Prostate gland (tissue), 2 donors: ENCODE measurements around the gene RABGGTA. TPM values are rescaled to one million over a fixed set of nuclear protein-coding genes. Genes with fewer than 3 reads are reported as not detected.

Experiments used
- DNase-seq: peaks from one replicate; pipeline ENCODE4 v3.0.0-alpha.2; 2019; ENCODE audit warnings: low spot score
- H3K27ac ChIP-seq, 2 donors: fragments of 200-600 bp; sonication (generic); 2 replicates each; pipeline ENCODE4 v1.5.1; 2017 to 2019
- H3K27me3 ChIP-seq: fragments of 200-600 bp; sonication (generic); replicated peaks from 2 replicates; pipeline ENCODE4 v1.5.1; 2019; ENCODE audit not compliant: insufficient read depth
- H3K36me3 ChIP-seq, 2 donors: fragments of 200-600 bp; sonication (generic); 1 replicate in 1 of 2; 2 replicates in 1 of 2; pipeline versions ENCODE4 v1.5.1 to v1.8.1; 2017 to 2019
- H3K4me1 ChIP-seq: fragments of 200-600 bp; sonication (generic); replicated peaks from 2 replicates; pipeline ENCODE4 v1.5.1; 2019
- H3K4me3 ChIP-seq, 2 donors: fragments of 200-600 bp; sonication (generic); 2 replicates each; pipeline ENCODE4 v1.5.1; 2017 to 2019
- H3K9me3 ChIP-seq: fragments of 200-600 bp; sonication (generic); 2 replicates; pipeline ENCODE4 v1.5.1; 2017
- POLR2A ChIP-seq: fragments of 450-650 bp; IDR thresholded peaks from one replicate; pipeline ENCODE4 v1.6.1; 2016; ENCODE audit warnings: antibody characterized with exemption, mild to moderate bottlenecking
- POLR2AphosphoS5 ChIP-seq: sonication (generic); formaldehyde crosslinking; IDR thresholded peaks from one replicate; pipeline ENCODE4 v1.6.1; 2017; ENCODE audit warnings: antibody characterized with exemption
- WGBS: methylation state at CpG from one replicate; pipeline ENCODE4 v1.1.5; 2018; 5-methylcytosine and 5-hydroxymethylcytosine counted together
- intact Hi-C: fragments of 100-400 bp; cut with DNase I; formaldehyde crosslinking; loops from one replicate; pipeline ENCODE4 v1.14.2; 2022
- total RNA-seq, 2 donors: library from RNA; depleted of rRNA; stranded (reverse); fragments of >200 nt; gene quantifications; one replicate each; pipeline ENCODE4 v1.1.0, GENCODE V29; 2016
- TF ChIP-seq, protein P1 (sequence below), 4 experiments: fragments of 200-600 bp in 2 of 4; fragments of 450-650 bp in 2 of 4; sonication (generic) in 2 of 4; IDR thresholded peaks; 1 replicate in 3 of 4; 2 replicates in 1 of 4; pipeline ENCODE4 v1.5.1; 2016 to 2019; ENCODE audit warnings: antibody characterized with exemption in 4 of 4, mild to moderate bottlenecking in 2 of 4, moderate library complexity in 2 of 4

The RABGGTA gene
- total RNA-seq, 2 donors from 2014 or later: 45.5 to 63.5 TPM

DNA sequence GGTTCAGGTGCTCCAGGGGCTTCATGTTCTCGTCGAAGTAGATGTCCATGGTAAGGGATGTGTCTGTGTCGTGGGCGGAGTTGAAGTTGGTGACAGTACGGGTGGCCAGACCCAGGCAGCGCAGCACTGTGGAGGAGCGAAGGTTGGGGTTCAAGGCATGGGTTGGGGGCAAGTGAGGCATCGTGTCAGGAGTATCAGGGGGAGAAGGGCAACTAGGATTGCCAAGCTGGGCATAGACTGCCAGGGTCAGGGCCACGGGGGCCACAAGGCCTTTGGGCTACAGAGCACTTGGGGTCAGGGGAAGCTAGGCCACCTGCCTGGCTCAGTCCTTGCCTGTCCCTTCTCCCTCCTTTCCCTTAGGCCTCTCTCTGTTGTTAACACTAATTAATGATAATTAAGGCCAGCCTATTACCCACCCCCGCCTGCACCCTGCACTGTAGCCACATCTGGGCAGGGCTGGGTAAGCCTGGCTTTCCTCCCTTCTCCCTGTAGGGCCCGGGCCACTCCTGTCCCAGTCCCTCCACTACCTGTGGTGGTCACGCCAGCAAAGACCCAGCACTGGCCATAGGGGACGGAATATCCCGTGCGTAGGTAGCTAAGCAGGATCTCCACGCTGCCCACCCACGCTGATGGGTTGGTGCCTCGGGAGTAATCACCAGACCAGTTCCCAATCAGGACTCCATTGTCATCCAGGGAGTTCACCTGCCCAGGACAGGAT, 12.7 kb downstream of the RABGGTA start:
- intact Hi-C loops: no loop called here
- TF ChIP-seq, protein P1, sequence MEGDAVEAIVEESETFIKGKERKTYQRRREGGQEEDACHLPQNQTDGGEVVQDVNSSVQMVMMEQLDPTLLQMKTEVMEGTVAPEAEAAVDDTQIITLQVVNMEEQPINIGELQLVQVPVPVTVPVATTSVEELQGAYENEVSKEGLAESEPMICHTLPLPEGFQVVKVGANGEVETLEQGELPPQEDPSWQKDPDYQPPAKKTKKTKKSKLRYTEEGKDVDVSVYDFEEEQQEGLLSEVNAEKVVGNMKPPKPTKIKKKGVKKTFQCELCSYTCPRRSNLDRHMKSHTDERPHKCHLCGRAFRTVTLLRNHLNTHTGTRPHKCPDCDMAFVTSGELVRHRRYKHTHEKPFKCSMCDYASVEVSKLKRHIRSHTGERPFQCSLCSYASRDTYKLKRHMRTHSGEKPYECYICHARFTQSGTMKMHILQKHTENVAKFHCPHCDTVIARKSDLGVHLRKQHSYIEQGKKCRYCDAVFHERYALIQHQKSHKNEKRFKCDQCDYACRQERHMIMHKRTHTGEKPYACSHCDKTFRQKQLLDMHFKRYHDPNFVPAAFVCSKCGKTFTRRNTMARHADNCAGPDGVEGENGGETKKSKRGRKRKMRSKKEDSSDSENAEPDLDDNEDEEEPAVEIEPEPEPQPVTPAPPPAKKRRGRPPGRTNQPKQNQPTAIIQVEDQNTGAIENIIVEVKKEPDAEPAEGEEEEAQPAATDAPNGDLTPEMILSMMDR (IDR thresholded peaks at IDR 0.05): no peak
- TF ChIP-seq POLR2AphosphoS5 (no peak), POLR2A (no peak)
- Histone ChIP-seq H3K36me3 (no peaks in the 10 kb centered on the region), H3K9me3 (no peaks in the 10 kb centered on the region), H3K4me1 (no peaks in the 10 kb centered on the region), H3K27ac (peak overlapping the region in 1 of 2 donors; percentile 15), H3K4me3 (no peak overlapping the region), H3K27me3 (no peaks in the 10 kb centered on the region)
- WGBS: 76% methylated on average over 18 of the region's 18 CpGs
- no peak for DNase-seq

DNA sequence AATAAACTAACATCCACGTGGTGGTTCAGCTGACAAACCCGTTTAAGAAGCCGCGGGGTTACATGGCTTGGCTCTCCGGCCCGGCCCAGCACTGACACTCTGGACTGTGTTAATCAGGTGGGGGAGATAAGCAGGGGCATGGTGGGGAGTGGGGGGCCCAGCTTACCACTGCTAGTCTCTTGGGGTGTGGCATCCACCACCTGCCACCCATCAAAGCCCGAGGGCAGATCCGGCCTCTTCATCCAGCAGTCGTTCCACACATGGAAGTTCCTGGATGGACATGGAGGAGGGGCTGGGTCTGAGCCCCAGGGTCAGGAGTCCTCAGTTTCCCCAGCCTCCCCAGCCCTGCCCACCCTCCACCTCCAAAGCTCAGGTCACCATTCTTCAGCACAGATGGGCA, 13.3 kb downstream of the RABGGTA start:
- 88% methylated on average over 9 of the region's 9 CpGs for WGBS
- no peaks in the 10 kb centered on the region for H3K9me3 ChIP-seq
- TF ChIP-seq POLR2A (no peak), POLR2AphosphoS5 (no peak)
- TF ChIP-seq, protein P1 (IDR thresholded peaks at IDR 0.05): no peak
- intact Hi-C loops: no loop called here
- H3K27me3 ChIP-seq: no peaks in the 10 kb centered on the region
- no peak for DNase-seq
- no peak overlapping the region for H3K4me3 ChIP-seq
- no peaks in the 10 kb centered on the region for H3K36me3 ChIP-seq
- H3K4me1 ChIP-seq: no peaks in the 10 kb centered on the region
- no peak overlapping the region for H3K27ac ChIP-seq

DNA sequence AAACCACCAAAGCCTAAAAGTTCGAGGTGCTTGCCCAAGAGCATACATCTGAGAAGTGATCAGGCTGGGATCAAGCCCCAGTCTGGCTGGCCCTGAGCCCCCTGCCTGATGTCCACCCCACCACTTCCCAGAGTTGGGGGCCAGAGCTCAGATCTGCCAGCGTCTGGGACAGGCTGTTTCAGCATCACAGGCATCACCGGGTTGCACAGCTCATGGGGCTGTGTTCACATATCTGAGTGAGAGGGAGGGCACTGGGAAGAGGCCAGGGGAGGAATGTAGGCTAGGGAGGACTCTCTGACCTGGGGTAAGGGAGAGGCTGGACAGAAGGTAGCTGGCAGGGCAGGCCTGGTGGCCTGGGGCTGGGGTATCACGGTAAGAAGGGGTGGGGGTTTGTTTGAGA, 14.4 kb downstream of the RABGGTA start:
- WGBS: 88% methylated on average over 4 of the region's 4 CpGs
- no peak for DNase-seq

DNA sequence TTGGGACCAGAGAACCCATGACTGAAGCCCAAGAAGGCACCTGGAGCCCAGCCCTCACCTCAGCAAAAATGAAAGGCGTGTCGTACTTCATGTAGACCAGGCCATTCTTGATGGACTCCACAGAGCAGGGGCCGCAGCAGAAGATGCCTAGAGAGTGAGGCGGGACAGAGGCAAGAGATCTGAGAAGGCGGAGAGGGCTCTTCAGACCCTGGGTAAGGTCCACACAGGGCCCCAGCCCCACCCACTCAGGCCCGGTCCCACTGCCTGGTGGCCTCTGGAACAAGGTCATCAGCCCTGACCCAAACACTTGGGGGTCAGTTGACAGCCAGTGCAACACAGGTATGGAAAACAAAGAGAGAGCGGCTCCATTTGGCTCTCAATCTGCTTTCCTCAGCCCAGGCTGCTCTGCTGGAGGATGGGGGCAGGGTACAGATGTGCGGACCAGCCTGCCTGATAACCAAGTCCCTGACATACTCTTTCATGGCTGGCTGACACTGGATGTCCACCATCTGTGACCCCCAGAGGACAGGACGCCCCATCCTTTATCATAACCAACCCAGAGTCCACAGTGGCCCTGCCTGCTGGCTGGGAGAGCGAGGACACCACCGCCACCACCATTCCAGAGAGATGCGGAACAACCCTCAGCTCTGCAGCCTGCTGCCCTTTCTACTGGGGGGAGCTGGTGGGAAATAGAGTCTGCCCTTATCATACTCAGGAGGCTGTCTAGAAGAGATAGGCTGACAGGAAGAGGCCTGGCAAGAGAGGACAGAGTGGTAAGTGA, 15.3 kb downstream of the RABGGTA start:
- no peak overlapping the region for H3K27ac ChIP-seq
- TF ChIP-seq POLR2AphosphoS5 (no peak), POLR2A (no peak)
- TF ChIP-seq, protein P1 (IDR thresholded peaks at IDR 0.05): no peak
- no peaks in the 10 kb centered on the region for H3K9me3 ChIP-seq
- no peaks in the 10 kb centered on the region for H3K4me1 ChIP-seq
- no peak overlapping the region for H3K4me3 ChIP-seq
- no peak for DNase-seq
- H3K36me3 ChIP-seq: no peaks in the 10 kb centered on the region
- intact Hi-C loops: no loop called here
- WGBS: 88% methylated on average over 12 of the region's 12 CpGs
- no peaks in the 10 kb centered on the region for H3K27me3 ChIP-seq

More for the DNA sequence above, 14.4 kb downstream of the RABGGTA start:
- H3K9me3 ChIP-seq: no peaks in the 10 kb centered on the region
- H3K27ac ChIP-seq: no peak overlapping the region
- H3K27me3 ChIP-seq: no peaks in the 10 kb centered on the region
- H3K4me3 ChIP-seq: no peak overlapping the region
- H3K4me1 ChIP-seq: no peaks in the 10 kb centered on the region
- TF ChIP-seq POLR2AphosphoS5: no peak
- TF ChIP-seq, protein P1 (IDR thresholded peaks at IDR 0.05): no peak
- TF ChIP-seq POLR2A: no peak
- intact Hi-C loops: no loop called here
- H3K36me3 ChIP-seq: no peaks in the 10 kb centered on the region
